PC-3 (cell line): ENCODE measurements around the gene TMEM267. TPM values are rescaled to one million over a fixed set of nuclear protein-coding genes. Genes with fewer than 3 reads are reported as not detected.

Source experiments
- ATAC-seq: fragments of 200-7000 bp; cut with Tn5 transposase; 2 replicates; pipeline ENCODE4 v1.9.1; 2020; ENCODE audit warnings: mild to moderate bottlenecking, moderate library complexity
- BruUV-seq: library from RNA; stranded (reverse); fragments of 400-500 nt; replicated peaks from 2 replicates; lab custom pipeline; 2021; lab: Mats Ljungman, UMichigan
- CTCF ChIA-PET: fragments of 300-600 bp; sonication (Branson Sonifier 250); formaldehyde crosslinking; loops from one replicate; lab custom pipeline; 2022; ENCODE audit warnings: antibody characterized with exemption; lab: Charles Lee
- POLR2A ChIA-PET: fragments of 300-600 bp; sonication (Branson Sonifier 250); formaldehyde crosslinking; loops from one replicate; lab custom pipeline; 2022; ENCODE audit warnings: antibody characterized with exemption; ENCODE audit not compliant: unreplicated experiment; lab: Charles Lee
- DNase-seq: peaks from one replicate; pipeline ENCODE4 v3.0.0-alpha.2; 2015
- H2AFZ ChIP-seq: fragments of 300-600 bp; sonication (generic); 2 replicates; pipeline ENCODE4 v1.6.0; 2016; ENCODE audit warnings: antibody characterized with exemption, low read length
- H3F3A ChIP-seq: fragments of 300-600 bp; sonication (generic); one replicate; pipeline ENCODE4 v1.6.0; 2017; ENCODE audit warnings: antibody characterized with exemption, low read length, control low read depth, mild to moderate bottlenecking; ENCODE audit not compliant: unreplicated experiment
- H3K27ac ChIP-seq: fragments of 300-600 bp; sonication (generic); 2 replicates; pipeline ENCODE4 v1.5.1; 2016; ENCODE audit warnings: mild to moderate bottlenecking, low read length
- H3K27me3 ChIP-seq: fragments of 300-600 bp; sonication (generic); 2 replicates; pipeline ENCODE4 v1.6.1; 2016; ENCODE audit warnings: low read length, mixed read lengths
- H3K36me3 ChIP-seq: fragments of 300-600 bp; sonication (generic); 2 replicates; pipeline ENCODE4 v1.6.1; 2016; ENCODE audit warnings: low read depth, mixed run types, low read length, mixed read lengths
- H3K4me1 ChIP-seq: fragments of 300-600 bp; sonication (generic); 2 replicates; pipeline ENCODE4 v1.5.1; 2016; ENCODE audit warnings: low read length; ENCODE audit not compliant: insufficient read depth
- H3K4me2 ChIP-seq: fragments of 300-600 bp; sonication (generic); 2 replicates; pipeline ENCODE4 v1.6.0; 2016; ENCODE audit warnings: low read length
- H3K4me3 ChIP-seq: fragments of 300-600 bp; sonication (generic); 2 replicates; pipeline ENCODE4 v1.5.1; 2016; ENCODE audit warnings: mild to moderate bottlenecking, low read length, mixed read lengths
- H3K79me2 ChIP-seq: fragments of 300-600 bp; sonication (generic); 2 replicates; pipeline ENCODE4 v1.6.1; 2017; ENCODE audit warnings: low read length, mixed read lengths
- H3K9ac ChIP-seq: fragments of 300-600 bp; sonication (generic); 2 replicates; pipeline ENCODE4 v1.6.0; 2016; ENCODE audit warnings: mild to moderate bottlenecking, low read length
- H3K9me2 ChIP-seq: fragments of 300-600 bp; sonication (generic); replicated peaks from 2 replicates; pipeline ENCODE4 v1.6.1; 2016; ENCODE audit warnings: mixed run types, low read length, mixed read lengths
- H3K9me3 ChIP-seq: fragments of 300-600 bp; sonication (generic); 2 replicates; pipeline ENCODE4 v1.6.1; 2016; ENCODE audit warnings: low read length, mixed read lengths
- H4K20me1 ChIP-seq: fragments of 300-600 bp; sonication (generic); 2 replicates; pipeline ENCODE4 v1.6.1; 2016; ENCODE audit warnings: low read length, mixed read lengths
- EZH2 ChIP-seq: fragments of 300-600 bp; sonication (generic); IDR thresholded peaks from one replicate; pipeline ENCODE4 v1.6.1; 2017; ENCODE audit warnings: antibody characterized with exemption, mild to moderate bottlenecking, low read length; ENCODE audit not compliant: unreplicated experiment
- EZH2phosphoT487 ChIP-seq: fragments of 300-600 bp; sonication (generic); IDR thresholded peaks from 2 replicates; pipeline ENCODE4 v1.6.1; 2018; ENCODE audit warnings: mild to moderate bottlenecking, antibody characterized with exemption, low read length, borderline replicate concordance
- intact Hi-C: fragments of 100-400 bp; cut with micrococcal nuclease; formaldehyde crosslinking; loops from 2 replicates; pipeline ENCODE4 v1.9.0; 2023
- total RNA-seq: library from RNA; depleted of rRNA; stranded (reverse); fragments of >200 nt; gene quantifications from 2 replicates; pipeline ENCODE4 v1.2.3, GENCODE V29; 2014
- TF ChIP-seq, protein P1 (sequence below): fragments of 300-600 bp; sonication (generic); conservative IDR thresholded peaks from 2 replicates; pipeline ENCODE4 v1.5.1; 2017; ENCODE audit warnings: antibody characterized with exemption, low read depth, mild to moderate bottlenecking, low read length

The TMEM267 gene
- total RNA-seq, 1 experiment from 2014 or later, result 10.0 TPM

DNA sequence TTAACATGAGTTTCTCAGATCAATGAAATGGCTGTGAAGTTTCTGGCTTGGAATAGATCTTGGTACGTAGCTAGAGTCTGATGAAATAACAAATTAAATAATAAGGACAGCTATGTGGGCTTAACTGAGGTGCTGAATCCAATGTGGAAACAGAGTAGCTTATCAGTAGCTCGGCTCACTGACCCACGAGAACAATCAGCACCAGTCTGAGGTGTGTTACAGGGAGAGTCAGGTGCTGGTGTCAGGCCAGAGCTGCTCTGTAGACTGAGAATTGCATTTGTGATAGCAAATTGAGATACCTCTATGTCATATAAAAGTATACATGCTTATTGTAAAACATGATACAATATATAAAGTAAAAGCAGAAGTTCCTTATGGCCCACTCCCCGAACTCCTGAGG, 50.3 kb downstream of the TMEM267 start:
- CTCF ChIA-PET, result no interaction called here
- TF ChIP-seq EZH2phosphoT487 (no peak), EZH2 (no peak)
- TF ChIP-seq, protein P1, sequence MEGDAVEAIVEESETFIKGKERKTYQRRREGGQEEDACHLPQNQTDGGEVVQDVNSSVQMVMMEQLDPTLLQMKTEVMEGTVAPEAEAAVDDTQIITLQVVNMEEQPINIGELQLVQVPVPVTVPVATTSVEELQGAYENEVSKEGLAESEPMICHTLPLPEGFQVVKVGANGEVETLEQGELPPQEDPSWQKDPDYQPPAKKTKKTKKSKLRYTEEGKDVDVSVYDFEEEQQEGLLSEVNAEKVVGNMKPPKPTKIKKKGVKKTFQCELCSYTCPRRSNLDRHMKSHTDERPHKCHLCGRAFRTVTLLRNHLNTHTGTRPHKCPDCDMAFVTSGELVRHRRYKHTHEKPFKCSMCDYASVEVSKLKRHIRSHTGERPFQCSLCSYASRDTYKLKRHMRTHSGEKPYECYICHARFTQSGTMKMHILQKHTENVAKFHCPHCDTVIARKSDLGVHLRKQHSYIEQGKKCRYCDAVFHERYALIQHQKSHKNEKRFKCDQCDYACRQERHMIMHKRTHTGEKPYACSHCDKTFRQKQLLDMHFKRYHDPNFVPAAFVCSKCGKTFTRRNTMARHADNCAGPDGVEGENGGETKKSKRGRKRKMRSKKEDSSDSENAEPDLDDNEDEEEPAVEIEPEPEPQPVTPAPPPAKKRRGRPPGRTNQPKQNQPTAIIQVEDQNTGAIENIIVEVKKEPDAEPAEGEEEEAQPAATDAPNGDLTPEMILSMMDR, result no peak
- Histone ChIP-seq H3K4me2 (peak overlapping the region; percentile 20; the same call in 1 of the 2 replicates), H2AFZ (no peak overlapping the region), H3F3A (peaks cover 4% of the 10 kb centered on the region), H3K9ac (no peak overlapping the region), H3K9me2 (no peaks in the 10 kb centered on the region), H4K20me1 (no peaks in the 10 kb centered on the region), H3K4me3 (no peak overlapping the region), H3K27ac (peak overlapping the region; percentile 57), H3K27me3 (no peaks in the 10 kb centered on the region), H3K79me2 (no peaks in the 10 kb centered on the region), H3K9me3 (no peaks in the 10 kb centered on the region), H3K36me3 (no peaks in the 10 kb centered on the region), H3K4me1 (peaks cover 24% of the 10 kb centered on the region)
- DNase-seq, result no peak
- BruUV-seq, result no TSS peak
- intact Hi-C loops, result no loop called here
- ATAC-seq, result no peak
- POLR2A ChIA-PET, result no interaction called here

- intact Hi-C loops, result no loop called here
- Histone ChIP-seq H3K79me2 (no peaks in the 10 kb centered on the region), H3K4me1 (peaks cover 30% of the 10 kb centered on the region), H3K27me3 (no peaks in the 10 kb centered on the region), H3K36me3 (no peaks in the 10 kb centered on the region), H3F3A (peaks cover 4% of the 10 kb centered on the region), H3K9me2 (no peaks in the 10 kb centered on the region), H3K4me3 (no peak overlapping the region), H2AFZ (no peak overlapping the region), H3K9ac (no peak overlapping the region), H4K20me1 (no peaks in the 10 kb centered on the region), H3K4me2 (peak overlapping the region; percentile 20), H3K27ac (peak overlapping the region; percentile 64), H3K9me3 (no peaks in the 10 kb centered on the region)
- ATAC-seq (peak; percentile 63), DNase-seq (peak; percentile 98)
- ChIA-PET CTCF (no interaction called here), POLR2A (no interaction called here)
- no TSS peak for BruUV-seq
- TF ChIP-seq, protein P1, result no peak
- TF ChIP-seq EZH2phosphoT487, result no peak
- TF ChIP-seq EZH2, result no peak
These were observed 50.9 kb downstream of the TMEM267 start for GRCh38 chr5:43432486-43433375.

DNA sequence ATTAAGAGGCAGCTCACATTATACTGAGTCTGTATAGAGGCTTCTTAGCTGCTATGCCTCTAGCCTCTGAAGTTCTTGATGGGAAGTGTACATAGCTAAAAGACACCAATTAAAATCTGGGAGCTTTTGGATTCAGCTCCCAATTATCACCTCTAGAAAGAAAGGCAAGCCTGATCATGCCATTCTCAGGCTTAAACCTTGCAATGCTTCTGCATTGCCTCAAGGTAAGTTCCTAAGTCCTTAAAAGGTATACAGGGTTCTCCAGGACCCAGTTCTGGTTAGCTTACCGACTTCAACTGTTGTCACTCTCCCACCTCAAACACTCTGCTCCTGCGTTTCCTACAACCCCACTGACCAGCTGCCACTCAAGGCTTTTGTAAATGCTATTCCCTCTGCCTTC, 54.0 kb downstream of the TMEM267 start:
- BruUV-seq, result no TSS peak
- CTCF ChIA-PET, result no interaction called here
- no peaks in the 10 kb centered on the region for H3K9me3 ChIP-seq
- no peaks in the 10 kb centered on the region for H3K36me3 ChIP-seq
- H3F3A ChIP-seq, result peaks cover 4% of the 10 kb centered on the region
- H4K20me1 ChIP-seq, result no peaks in the 10 kb centered on the region
- H3K4me2 ChIP-seq, result no peak overlapping the region
- no peak for ATAC-seq
- POLR2A ChIA-PET, result no interaction called here
- TF ChIP-seq EZH2 (no peak), EZH2phosphoT487 (no peak)
- TF ChIP-seq, protein P1, result no peak
- no peaks in the 10 kb centered on the region for H3K9me2 ChIP-seq
- H3K79me2 ChIP-seq, result no peaks in the 10 kb centered on the region
- H3K4me1 ChIP-seq, result peaks cover 49% of the 10 kb centered on the region
- intact Hi-C loops, result no loop called here
- no peak overlapping the region for H2AFZ ChIP-seq
- no peak overlapping the region for H3K4me3 ChIP-seq
- H3K9ac ChIP-seq, result no peak overlapping the region
- no peak for DNase-seq
- H3K27ac ChIP-seq, result no peak overlapping the region
- H3K27me3 ChIP-seq, result no peaks in the 10 kb centered on the region
